ENCODE measurements around the gene LRRC75A.

LRRC75A gene

GRCh38 chr17:16493531-16494046 lies 1.6 kb upstream of the LRRC75A start:
- no peak for DNase-seq

- peak in 1 of 2 experiments; percentile 30 for DNase-seq
Observed at GRCh38 chr17:16492613-16493530, 879 bp upstream of the LRRC75A start.

GRCh38 chr17:16491131-16491702 lies 776 bp downstream of the LRRC75A start:
- DNase-seq = peak in 1 of 2 experiments; percentile 56

DNA sequence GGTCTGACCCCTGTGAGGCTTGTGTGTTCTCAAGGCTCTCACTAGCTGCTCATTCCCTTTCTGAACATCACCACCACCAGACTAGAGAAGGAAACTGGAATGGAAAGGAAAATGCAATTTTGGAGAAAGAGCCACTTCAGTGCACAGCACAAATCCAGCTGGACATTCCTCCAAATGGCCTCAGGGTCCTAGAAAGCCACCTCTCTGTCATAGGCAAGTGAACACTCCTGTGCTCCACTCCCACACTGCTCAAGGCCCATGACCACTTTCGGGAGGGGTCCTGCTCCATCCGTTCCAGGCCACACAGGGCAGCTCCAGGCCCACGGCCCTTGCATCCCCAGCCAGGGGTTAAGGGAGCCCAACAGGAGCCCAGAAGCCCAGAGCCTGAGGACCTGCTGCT lies 2.6 kb downstream of the LRRC75A start:
- no peak for DNase-seq

DNA sequence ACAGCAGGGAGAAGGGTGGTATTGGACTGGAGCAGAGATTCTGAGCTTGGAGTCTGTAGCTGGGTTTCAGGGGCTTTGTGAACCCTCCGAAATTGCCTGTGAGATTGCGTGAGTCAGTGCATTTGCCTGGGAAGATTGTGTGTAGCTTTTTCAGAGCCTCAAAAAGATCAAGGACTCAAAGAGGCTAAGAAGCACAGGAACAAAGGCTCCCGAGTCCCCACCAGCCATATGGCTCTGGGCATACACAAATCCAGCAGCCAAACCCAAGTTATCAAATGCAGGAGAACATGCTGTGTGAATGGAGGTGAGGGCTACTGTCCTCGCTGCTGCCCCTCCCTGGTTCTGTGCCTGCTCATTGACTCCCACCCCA lies 3.0 kb downstream of the LRRC75A start:
- no peak for DNase-seq

DNA sequence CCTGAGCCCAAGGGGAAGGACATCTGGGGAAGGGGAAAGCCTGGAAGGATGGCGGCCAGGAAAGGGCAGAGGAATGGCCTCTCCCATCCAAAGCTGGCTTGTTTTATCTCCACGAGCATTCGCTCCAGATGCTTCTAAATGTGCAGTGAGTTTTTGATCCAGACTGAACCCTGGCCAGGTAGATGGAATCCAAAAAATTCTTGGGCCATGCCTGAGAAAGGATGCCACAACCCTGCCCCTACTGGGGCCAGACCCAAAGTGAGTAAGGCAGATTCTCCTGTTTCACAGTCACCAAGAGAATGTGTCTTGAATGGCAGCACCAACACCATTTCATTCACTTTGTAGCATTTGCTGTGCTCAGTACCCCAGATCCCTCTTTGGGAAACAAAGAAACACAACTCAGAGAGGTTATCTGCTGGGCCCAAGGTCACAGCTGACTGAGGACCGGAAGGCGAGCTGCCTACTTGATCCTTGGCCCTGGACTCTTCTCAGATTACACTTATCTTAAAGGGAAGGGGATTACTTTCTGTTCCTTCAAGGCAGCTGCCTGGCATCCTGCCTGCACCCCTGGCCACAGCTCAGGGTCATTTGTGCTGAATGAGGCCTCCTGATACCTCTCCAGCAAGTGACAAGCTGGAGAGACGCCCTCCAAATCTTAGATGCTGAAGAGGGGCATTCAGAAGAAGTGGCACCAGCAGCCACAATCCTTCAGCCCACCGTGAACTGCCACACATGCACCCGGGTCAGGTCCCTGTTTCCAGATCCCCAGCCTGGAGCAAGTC lies 3.6 kb downstream of the LRRC75A start:
- no peak for DNase-seq

- peak; percentile 94 to 98 for DNase-seq
Observed at GRCh38 chr17:16486373-16487250, 5.4 kb downstream of the LRRC75A start.

GRCh38 chr17:16484445-16485175 lies 7.4 kb downstream of the LRRC75A start:
- no peak for DNase-seq

DNA sequence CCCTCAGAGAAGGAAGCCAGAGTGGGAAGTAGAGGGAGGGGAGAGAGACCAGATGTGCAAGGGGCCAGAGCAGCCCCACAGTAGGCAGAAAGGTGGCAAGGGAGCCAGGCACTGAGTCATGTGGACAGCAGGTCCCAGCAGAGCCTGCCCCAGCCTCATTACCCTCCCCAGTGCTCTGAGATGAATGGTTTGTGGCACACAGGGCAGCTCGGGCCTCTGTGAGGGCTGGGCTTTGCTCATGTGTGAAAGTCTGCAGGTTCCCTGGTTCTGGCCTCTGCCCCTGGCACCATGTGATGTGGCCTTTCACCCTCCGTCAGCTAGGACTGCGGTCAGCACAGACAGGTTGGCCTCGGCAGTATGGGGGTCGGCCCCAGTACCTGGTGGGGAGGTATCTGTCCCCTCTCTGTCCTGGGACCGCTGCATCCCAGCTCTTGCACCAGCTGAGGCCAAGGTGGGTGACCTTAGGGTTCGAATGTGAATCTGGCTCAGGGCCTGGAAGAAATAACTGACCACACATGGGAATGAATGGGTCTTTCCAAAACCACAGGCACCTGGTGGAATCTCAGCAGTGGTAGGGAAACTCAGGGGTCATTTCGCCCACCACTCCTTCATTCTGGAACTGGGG lies 8.9 kb downstream of the LRRC75A start:
- no peak for DNase-seq

GRCh38 chr17:16482253-16482652 lies 9.7 kb downstream of the LRRC75A start:
- no peak for DNase-seq

DNA sequence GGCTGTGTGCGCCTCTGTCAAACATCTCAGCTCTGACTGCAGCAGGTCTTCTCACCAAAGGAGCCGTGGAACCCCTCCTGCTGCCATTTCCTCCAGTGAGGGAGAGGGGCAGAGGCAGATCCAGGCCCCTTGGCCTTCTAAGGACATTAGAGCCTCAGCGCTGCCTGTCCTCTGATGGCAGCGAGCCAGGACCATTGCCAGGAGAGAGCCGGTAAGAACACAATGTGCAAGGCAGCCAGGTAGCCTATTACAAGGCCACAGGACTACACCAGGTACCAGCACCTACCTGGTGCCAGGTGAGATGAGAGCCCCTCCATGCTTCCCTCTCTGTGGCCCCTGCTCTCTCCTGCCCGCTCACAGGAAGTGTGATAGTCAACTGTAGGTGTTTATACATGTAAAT lies 11.0 kb downstream of the LRRC75A start:
- no peak for DNase-seq

- DNase-seq = no peak
Observed at GRCh38 chr17:16479264-16479663, 12.7 kb downstream of the LRRC75A start.

GRCh38 chr17:16478649-16479048 lies 13.3 kb downstream of the LRRC75A start:
- no peak for DNase-seq

GRCh38 chr17:16477666-16478065 lies 14.3 kb downstream of the LRRC75A start:
- DNase-seq = no peak

DNA sequence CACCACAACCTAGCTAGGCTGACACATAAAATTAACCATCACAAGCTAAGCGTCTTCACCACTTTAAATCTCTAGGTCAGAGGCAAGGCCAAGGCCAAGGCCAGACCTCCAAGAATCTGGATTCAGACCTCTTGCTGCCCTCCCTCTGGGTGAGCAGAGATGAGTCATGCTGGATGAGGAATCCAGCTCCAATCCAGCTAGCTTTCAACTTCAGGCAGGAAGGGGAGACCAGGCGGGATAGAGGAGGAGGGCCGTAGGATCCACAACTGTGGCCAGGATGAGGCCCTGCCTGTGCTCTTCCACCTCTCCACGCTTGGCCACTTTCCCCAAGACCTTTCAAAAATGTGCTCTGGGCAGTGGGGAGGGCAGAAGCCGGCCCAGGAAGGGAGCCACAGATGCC lies 14.7 kb downstream of the LRRC75A start:
- DNase-seq = no peak

DNA sequence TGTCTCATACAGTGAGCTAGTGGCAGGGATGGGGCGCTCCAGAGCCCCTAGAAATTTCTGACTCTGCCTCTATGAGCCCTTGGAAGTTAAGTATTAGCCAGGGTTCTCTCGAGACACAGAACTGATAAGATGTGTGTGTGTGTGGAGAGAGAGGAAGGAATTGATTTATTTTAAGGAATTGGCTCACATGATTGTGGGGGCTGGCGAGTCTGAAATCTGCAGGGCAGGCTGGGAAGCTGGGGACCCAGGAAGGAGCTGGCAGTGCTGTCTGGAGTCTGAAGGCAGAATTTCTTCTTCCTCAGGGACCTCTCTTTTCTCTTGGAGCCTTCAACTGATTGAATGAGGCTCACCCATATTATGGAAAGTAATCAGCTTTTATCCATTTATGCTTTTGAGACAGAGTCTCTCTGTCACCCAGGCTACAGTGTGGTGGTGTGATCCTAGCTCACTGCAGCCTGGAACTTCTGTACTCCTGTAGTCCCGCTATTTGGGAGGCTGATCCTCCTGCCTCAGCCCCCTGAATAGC lies 16.8 kb downstream of the LRRC75A start:
- no peak for DNase-seq

DNA sequence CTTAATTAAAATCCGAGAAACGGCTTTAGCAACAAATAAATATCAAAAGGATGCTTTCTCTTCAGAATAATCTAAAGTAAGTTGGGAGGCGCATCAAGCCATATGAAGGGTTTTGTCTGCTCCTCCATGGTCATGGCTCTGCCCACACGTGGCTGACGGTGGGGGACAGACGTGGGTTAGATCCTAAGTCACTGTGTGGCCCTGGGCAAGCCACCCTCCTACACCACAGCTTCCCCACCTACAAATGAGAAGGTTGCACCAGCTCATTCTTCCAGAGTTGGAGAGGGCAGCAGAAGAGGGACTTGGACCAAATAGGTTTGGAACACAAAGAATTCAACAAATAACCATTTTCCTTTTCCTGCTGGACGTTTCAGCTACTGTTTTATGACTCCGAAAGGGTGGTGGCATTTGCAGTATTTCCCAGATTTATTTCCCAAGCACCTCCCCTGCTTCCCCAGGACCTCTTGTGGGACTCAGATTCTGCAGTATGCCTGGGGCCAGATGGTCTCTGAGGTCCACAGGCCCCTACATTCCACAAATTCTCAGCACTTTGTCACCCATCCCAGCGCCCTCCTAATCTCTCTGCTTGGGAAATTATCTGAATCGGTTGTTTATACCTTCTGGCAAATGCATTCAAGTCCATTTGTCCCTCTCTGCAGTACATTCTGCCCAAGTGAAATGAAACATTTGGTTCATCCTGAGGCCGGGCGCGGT lies 17.8 kb downstream of the LRRC75A start:
- no peak for DNase-seq

DNA sequence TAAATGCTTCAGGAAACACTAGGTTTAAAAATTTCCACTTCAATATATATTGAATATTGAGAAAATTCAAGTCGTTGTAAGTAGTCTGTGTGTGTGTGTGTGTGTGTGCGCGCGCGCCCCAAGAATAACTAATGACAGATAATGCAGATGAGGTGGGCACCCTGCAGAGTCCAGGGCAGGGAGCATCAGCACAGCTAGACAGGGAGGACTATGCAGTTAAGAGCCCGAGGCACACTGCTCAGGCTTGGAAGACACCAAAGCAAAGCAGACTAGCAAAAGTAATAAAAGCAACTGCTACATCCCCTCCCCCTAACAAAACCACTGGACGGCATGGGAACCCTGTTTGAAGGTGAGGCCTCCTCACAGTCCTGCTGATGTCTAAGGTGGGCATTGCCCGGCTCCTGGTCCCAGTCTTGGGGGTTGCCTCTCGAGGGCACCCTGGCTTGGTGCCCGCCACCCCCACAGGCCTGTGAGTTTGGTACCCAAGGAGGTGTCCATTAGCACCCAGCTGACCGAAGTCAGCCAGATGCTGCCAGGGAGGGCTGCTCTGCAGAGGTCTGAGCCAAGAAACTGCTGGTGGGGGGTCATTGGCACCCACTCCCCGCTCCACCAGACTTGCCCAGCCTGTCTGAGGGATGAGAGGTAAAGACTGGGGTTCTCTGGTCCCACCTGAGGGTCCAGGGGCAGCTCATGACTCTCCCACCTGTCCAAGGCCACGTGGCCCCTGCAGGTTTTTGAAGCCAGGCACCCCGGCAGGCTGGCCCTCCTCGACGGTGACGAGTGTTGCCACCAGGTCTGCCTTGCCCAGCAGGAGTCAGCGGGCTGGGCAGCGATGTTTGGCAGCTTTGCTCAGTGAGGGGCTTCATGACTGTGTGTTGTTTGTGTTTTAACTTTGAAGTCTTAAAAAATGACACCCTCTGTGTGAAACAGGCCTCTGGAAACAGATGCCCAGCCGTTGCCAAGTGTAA lies 18.7 kb downstream of the LRRC75A start:
- DNase-seq = no peak

DNA sequence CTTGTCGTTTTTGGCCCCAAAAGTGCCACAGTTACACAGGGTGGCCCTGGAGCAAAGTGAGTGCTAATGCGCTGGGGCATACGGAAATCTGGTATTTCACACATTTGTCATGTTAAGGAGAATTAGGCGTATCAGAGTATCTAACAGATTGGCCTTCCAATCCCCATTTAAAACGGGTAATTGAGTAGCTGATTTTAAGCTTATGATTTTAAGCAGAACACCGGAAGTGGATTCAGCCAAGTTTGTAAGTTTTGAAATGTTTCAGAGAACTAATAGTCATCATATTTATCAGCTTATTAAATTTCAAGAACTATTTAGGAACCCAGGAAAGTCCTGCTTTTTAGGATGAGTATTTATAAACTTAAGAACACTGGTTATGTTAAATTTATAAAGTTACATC lies 19.5 kb downstream of the LRRC75A start:
- no peak for DNase-seq
